Right atrium auricular region (tissue), 2 donors: ENCODE results near the gene FAM83E. TPM values are rescaled to one million over a fixed set of nuclear protein-coding genes. Genes with fewer than 3 reads are reported as not detected.
A peak's percentile ranks its signal among the peaks of the same experiment; 100 is the strongest.
"Not testable (repeated sequence)": the region's sequence is repeated elsewhere in the genome, so short reads cannot be mapped to it uniquely, and the experiment has no call there.

Source experiments
- DNase-seq: peaks from one replicate; pipeline ENCODE4 v3.0.0-alpha.2; 2019; ENCODE audit warnings: low spot score
- H3K27ac ChIP-seq, 2 donors: fragments of 200-600 bp; sonication (generic); 1 replicate in 1 of 2; 2 replicates in 1 of 2; pipeline ENCODE4 v1.5.1; 2016 to 2019
- H3K27me3 ChIP-seq, 2 donors: fragments of 200-600 bp; sonication (generic); one replicate each; pipeline versions ENCODE4 v1.5.1 to v1.6.0; 2017 to 2019
- H3K36me3 ChIP-seq: fragments of 200-600 bp; sonication (generic); one replicate; pipeline ENCODE4 v1.5.1; 2016
- H3K4me1 ChIP-seq, 2 donors: fragments of 200-600 bp; sonication (generic); one replicate each; pipeline versions ENCODE4 v1.5.1 to v1.6.0; 2017 to 2019
- H3K4me3 ChIP-seq, 2 donors: fragments of 200-600 bp; sonication (generic); 1 replicate in 1 of 2; 2 replicates in 1 of 2; pipeline ENCODE4 v1.5.1; 2017 to 2019; ENCODE audit warnings: mild to moderate bottlenecking in 1 of 2, moderate library complexity in 1 of 2
- H3K9me3 ChIP-seq, 2 donors: fragments of 200-600 bp; sonication (generic); one replicate each; pipeline ENCODE4 v1.5.1; 2019
- CTCF ChIP-seq, 2 donors: fragments of 200-600 bp; sonication (generic); IDR thresholded peaks; one replicate each; pipeline ENCODE4 v1.5.1; 2019; ENCODE audit warnings: antibody characterized with exemption in 2 of 2
- total RNA-seq, 2 donors: library from RNA; depleted of rRNA; stranded (reverse); fragments of >200 nt; gene quantifications; one replicate each; pipeline ENCODE4 v1.1.0, GENCODE V29; 2016

Gene FAM83E
- total RNA-seq, 2 donors from 2014 or later = not detected

- H3K27me3 ChIP-seq = no peaks in the 10 kb centered on the region
- TF ChIP-seq CTCF (IDR thresholded peaks at IDR 0.05) = no peak
- H3K4me3 ChIP-seq = peak overlapping the region; percentile 49 to 78
- H3K36me3 ChIP-seq = no peaks in the 10 kb centered on the region
- peaks cover 0 to 70% of the 10 kb centered on the region in 2 donors for H3K4me1 ChIP-seq
- H3K9me3 ChIP-seq = no peaks in the 10 kb centered on the region
- H3K27ac ChIP-seq = peak overlapping the region; percentile 97 to 98
- no peak for DNase-seq
Measured at GRCh38 chr19:48635263-48635965, 20.5 kb upstream of the FAM83E start.

GRCh38 chr19:48634424-48635262 is 19.8 kb upstream of the FAM83E start:
- peak; percentile 98 for DNase-seq
- peaks cover 0 to 78% of the 10 kb centered on the region in 2 donors for H3K4me1 ChIP-seq

GRCh38 chr19:48634036-48634342 is 19.1 kb upstream of the FAM83E start:
- peaks cover 0 to 80% of the 10 kb centered on the region in 2 donors for H3K4me1 ChIP-seq
- peak overlapping the region; percentile 97 to 98 for H3K27ac ChIP-seq
- H3K4me3 ChIP-seq = peak overlapping the region in 1 of 2 donors; percentile 78
- H3K36me3 ChIP-seq = no peaks in the 10 kb centered on the region
- TF ChIP-seq CTCF (IDR thresholded peaks at IDR 0.05) = no peak
- no peaks in the 10 kb centered on the region for H3K27me3 ChIP-seq
- H3K9me3 ChIP-seq = no peaks in the 10 kb centered on the region
- DNase-seq = no peak

More at GRCh38 chr19:48634424-48635262, 19.8 kb upstream of the FAM83E start:
- Histone ChIP-seq H3K9me3 (no peaks in the 10 kb centered on the region), H3K27ac (peak overlapping the region; percentile 97 to 98), H3K27me3 (no peaks in the 10 kb centered on the region), H3K4me3 (peak overlapping the region; percentile 3 to 78), H3K36me3 (no peaks in the 10 kb centered on the region)
- TF ChIP-seq CTCF (IDR thresholded peaks at IDR 0.05) = no peak

- H3K4me1 ChIP-seq = peaks cover 0 to 75% of the 10 kb centered on the region in 2 donors
- no peaks in the 10 kb centered on the region for H3K36me3 ChIP-seq
- no peak for DNase-seq
- no peak for TF ChIP-seq CTCF (IDR thresholded peaks at IDR 0.05)
- H3K27ac ChIP-seq = peak overlapping the region; percentile 97 to 98
- peak overlapping the region in 1 of 2 donors; percentile 78 for H3K4me3 ChIP-seq
- no peaks in the 10 kb centered on the region for H3K9me3 ChIP-seq
- H3K27me3 ChIP-seq = no peaks in the 10 kb centered on the region
Measured at GRCh38 chr19:48633148-48634035, 18.5 kb upstream of the FAM83E start.

GRCh38 chr19:48632692-48633147 is 17.8 kb upstream of the FAM83E start:
- no peak overlapping the region for H3K4me3 ChIP-seq
- no peak for TF ChIP-seq CTCF (IDR thresholded peaks at IDR 0.05)
- no peaks in the 10 kb centered on the region for H3K27me3 ChIP-seq
- peaks cover 0 to 74% of the 10 kb centered on the region in 2 donors for H3K4me1 ChIP-seq
- H3K9me3 ChIP-seq = no peaks in the 10 kb centered on the region
- no peak for DNase-seq
- no peaks in the 10 kb centered on the region for H3K36me3 ChIP-seq
- peak overlapping the region in 1 of 2 donors; percentile 98 for H3K27ac ChIP-seq

- H3K4me3 ChIP-seq, DNase-seq, H3K9me3 ChIP-seq, H3K36me3 ChIP-seq, H3K27me3 ChIP-seq: not testable (repeated sequence)
- Histone ChIP-seq H3K4me1 (peaks cover 0 to 74% of the 10 kb centered on the region in 2 donors), H3K27ac (peak overlapping the region in 1 of 2 donors; percentile 98)
Measured at GRCh38 chr19:48632286-48632685, 17.4 kb upstream of the FAM83E start.
